ENCODE data around the gene MMS22L. TPM values are rescaled to one million over a fixed set of nuclear protein-coding genes. Genes with fewer than 3 reads are reported as not detected.

MMS22L gene
- total and polyA plus RNA-seq, 2 experiments from 2014 or later = 11.7 to 49.5 TPM

- Mint-ChIP-seq H3K36me3 (ENCODE audit: low read depth) (no peaks in the 10 kb centered on the region), H3K9me3 (no peaks in the 10 kb centered on the region), H3K4me3 (no peak overlapping the region), H3K4me1 (no peaks in the 10 kb centered on the region), H3K27me3 (ENCODE audit: insufficient read depth, low read depth, poor library complexity) (no peaks in the 10 kb centered on the region), H3K27ac (no peak overlapping the region)
- H3K27ac ChIP-seq (ENCODE audit: low read depth) = no peak overlapping the region
- no peaks in the 10 kb centered on the region for H3K36me3 ChIP-seq (ENCODE audit: insufficient read depth)
- no peak overlapping the region for H3K4me3 ChIP-seq
- no peaks in the 10 kb centered on the region for H3K79me2 ChIP-seq (replicated peaks; ENCODE audit: insufficient read depth)
- no peaks in the 10 kb centered on the region for H4K20me1 ChIP-seq (replicated peaks; ENCODE audit: insufficient read depth)
- no peaks in the 10 kb centered on the region for H3K9me2 ChIP-seq (ENCODE audit: insufficient read depth)
- no peaks in the 10 kb centered on the region for H3F3A ChIP-seq (replicated peaks; ENCODE audit: low read depth)
- DNase-seq (ENCODE audit: low spot score) (no peak), ATAC-seq (no peak)
- H3K4me1 ChIP-seq (ENCODE audit: insufficient read depth) = no peaks in the 10 kb centered on the region
- H2AFZ ChIP-seq = no peak overlapping the region
- TF ChIP-seq, protein P1, sequence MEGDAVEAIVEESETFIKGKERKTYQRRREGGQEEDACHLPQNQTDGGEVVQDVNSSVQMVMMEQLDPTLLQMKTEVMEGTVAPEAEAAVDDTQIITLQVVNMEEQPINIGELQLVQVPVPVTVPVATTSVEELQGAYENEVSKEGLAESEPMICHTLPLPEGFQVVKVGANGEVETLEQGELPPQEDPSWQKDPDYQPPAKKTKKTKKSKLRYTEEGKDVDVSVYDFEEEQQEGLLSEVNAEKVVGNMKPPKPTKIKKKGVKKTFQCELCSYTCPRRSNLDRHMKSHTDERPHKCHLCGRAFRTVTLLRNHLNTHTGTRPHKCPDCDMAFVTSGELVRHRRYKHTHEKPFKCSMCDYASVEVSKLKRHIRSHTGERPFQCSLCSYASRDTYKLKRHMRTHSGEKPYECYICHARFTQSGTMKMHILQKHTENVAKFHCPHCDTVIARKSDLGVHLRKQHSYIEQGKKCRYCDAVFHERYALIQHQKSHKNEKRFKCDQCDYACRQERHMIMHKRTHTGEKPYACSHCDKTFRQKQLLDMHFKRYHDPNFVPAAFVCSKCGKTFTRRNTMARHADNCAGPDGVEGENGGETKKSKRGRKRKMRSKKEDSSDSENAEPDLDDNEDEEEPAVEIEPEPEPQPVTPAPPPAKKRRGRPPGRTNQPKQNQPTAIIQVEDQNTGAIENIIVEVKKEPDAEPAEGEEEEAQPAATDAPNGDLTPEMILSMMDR (conservative IDR thresholded peaks at IDR 0.05; ENCODE audit: low read depth in 2 of 2) = no peak
- TF ChIP-seq EZH2 (IDR thresholded peaks at IDR 0.05; ENCODE audit: low read depth, unreplicated experiment) = no peak
- no peak for TF ChIP-seq EZH2phosphoT487 (IDR thresholded peaks at IDR 0.05; ENCODE audit: unreplicated experiment)
- TF ChIP-seq, protein P2, sequence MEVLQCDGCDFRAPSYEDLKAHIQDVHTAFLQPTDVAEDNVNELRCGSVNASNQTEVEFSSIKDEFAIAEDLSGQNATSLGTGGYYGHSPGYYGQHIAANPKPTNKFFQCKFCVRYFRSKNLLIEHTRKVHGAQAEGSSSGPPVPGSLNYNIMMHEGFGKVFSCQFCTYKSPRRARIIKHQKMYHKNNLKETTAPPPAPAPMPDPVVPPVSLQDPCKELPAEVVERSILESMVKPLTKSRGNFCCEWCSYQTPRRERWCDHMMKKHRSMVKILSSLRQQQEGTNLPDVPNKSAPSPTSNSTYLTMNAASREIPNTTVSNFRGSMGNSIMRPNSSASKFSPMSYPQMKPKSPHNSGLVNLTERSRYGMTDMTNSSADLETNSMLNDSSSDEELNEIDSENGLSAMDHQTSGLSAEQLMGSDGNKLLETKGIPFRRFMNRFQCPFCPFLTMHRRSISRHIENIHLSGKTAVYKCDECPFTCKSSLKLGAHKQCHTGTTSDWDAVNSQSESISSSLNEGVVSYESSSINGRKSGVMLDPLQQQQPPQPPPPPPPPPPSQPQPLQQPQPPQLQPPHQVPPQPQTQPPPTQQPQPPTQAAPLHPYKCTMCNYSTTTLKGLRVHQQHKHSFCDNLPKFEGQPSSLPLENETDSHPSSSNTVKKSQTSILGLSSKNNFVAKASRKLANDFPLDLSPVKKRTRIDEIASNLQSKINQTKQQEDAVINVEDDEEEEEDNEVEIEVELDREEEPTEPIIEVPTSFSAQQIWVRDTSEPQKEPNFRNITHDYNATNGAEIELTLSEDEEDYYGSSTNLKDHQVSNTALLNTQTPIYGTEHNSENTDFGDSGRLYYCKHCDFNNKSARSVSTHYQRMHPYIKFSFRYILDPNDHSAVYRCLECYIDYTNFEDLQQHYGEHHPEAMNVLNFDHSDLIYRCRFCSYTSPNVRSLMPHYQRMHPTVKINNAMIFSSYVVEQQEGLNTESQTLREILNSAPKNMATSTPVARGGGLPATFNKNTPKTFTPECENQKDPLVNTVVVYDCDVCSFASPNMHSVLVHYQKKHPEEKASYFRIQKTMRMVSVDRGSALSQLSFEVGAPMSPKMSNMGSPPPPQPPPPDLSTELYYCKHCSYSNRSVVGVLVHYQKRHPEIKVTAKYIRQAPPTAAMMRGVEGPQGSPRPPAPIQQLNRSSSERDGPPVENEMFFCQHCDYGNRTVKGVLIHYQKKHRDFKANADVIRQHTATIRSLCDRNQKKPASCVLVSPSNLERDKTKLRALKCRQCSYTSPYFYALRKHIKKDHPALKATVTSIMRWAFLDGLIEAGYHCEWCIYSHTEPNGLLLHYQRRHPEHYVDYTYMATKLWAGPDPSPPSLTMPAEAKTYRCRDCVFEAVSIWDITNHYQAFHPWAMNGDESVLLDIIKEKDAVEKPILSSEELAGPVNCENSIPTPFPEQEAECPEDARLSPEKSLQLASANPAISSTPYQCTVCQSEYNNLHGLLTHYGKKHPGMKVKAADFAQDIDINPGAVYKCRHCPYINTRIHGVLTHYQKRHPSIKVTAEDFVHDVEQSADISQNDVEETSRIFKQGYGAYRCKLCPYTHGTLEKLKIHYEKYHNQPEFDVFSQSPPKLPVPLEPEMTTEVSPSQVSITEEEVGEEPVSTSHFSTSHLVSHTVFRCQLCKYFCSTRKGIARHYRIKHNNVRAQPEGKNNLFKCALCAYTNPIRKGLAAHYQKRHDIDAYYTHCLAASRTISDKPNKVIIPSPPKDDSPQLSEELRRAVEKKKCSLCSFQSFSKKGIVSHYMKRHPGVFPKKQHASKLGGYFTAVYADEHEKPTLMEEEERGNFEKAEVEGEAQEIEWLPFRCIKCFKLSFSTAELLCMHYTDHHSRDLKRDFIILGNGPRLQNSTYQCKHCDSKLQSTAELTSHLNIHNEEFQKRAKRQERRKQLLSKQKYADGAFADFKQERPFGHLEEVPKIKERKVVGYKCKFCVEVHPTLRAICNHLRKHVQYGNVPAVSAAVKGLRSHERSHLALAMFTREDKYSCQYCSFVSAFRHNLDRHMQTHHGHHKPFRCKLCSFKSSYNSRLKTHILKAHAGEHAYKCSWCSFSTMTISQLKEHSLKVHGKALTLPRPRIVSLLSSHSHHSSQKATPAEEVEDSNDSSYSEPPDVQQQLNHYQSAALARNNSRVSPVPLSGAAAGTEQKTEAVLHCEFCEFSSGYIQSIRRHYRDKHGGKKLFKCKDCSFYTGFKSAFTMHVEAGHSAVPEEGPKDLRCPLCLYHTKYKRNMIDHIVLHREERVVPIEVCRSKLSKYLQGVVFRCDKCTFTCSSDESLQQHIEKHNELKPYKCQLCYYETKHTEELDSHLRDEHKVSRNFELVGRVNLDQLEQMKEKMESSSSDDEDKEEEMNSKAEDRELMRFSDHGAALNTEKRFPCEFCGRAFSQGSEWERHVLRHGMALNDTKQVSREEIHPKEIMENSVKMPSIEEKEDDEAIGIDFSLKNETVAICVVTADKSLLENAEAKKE (CRISPR knock-in tag; IDR thresholded peaks at IDR 0.05) = no peak
- TF ChIP-seq REST (IDR thresholded peaks at IDR 0.05; ENCODE audit: unreplicated experiment) = no peak
- no peak for TF ChIP-seq NANOG (IDR thresholded peaks at IDR 0.05; ENCODE audit: borderline replicate concordance)
- no peak for TF ChIP-seq POLR2AphosphoS5 (IDR thresholded peaks at IDR 0.05; ENCODE audit: low read depth)
- TF ChIP-seq, protein P3, sequence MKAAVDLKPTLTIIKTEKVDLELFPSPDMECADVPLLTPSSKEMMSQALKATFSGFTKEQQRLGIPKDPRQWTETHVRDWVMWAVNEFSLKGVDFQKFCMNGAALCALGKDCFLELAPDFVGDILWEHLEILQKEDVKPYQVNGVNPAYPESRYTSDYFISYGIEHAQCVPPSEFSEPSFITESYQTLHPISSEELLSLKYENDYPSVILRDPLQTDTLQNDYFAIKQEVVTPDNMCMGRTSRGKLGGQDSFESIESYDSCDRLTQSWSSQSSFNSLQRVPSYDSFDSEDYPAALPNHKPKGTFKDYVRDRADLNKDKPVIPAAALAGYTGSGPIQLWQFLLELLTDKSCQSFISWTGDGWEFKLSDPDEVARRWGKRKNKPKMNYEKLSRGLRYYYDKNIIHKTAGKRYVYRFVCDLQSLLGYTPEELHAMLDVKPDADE (IDR thresholded peaks at IDR 0.05) = no peak
- no peak for TF ChIP-seq ZNF114 (CRISPR knock-in tag; IDR thresholded peaks at IDR 0.05)
- TF ChIP-seq CREB1 (CRISPR knock-in tag; IDR thresholded peaks at IDR 0.05; ENCODE audit: low read depth) = no peak
- TF ChIP-seq JUNB (IDR thresholded peaks at IDR 0.05; ENCODE audit: unreplicated experiment) = no peak
- no peak for TF ChIP-seq ZNF331 (CRISPR knock-in tag; IDR thresholded peaks at IDR 0.05; ENCODE audit: low read depth)
- TF ChIP-seq STAT1 (IDR thresholded peaks at IDR 0.05; ENCODE audit: unreplicated experiment) = no peak
- no peak overlapping the region for H3K4me2 ChIP-seq
- H3K27me3 ChIP-seq (ENCODE audit: insufficient read depth) = no peaks in the 10 kb centered on the region
These were observed 153.9 kb downstream of the MMS22L start for GRCh38 chr6:97129106-97129505.

All from GM23338 (cell line).